Lower lobe of right lung (tissue), 2 donors: Measurements from ENCODE around the gene ECHDC3. TPM values are rescaled to one million over a fixed set of nuclear protein-coding genes. Genes with fewer than 3 reads are reported as not detected.

ENCODE experiments used
- ATAC-seq, 2 donors: fragments of 200-7000 bp; cut with Tn5 transposase; one replicate each; pipeline ENCODE4 v1.9.1; 2020 to 2022; ENCODE audit warnings: mild to moderate bottlenecking in 2 of 2, moderate library complexity in 2 of 2
- DNase-seq: peaks from one replicate; pipeline ENCODE4 v3.0.0-alpha.2; 2020
- H3K27ac ChIP-seq: fragments of 200-600 bp; one replicate; pipeline ENCODE4 v1.8.0; 2022
- H3K27me3 ChIP-seq: fragments of 200-600 bp; one replicate; pipeline ENCODE4 v1.8.0; 2022; ENCODE audit warnings: low read depth
- H3K36me3 ChIP-seq: fragments of 200-600 bp; one replicate; pipeline ENCODE4 v1.8.0; 2022; ENCODE audit warnings: mild to moderate bottlenecking
- H3K4me1 ChIP-seq: fragments of 200-600 bp; one replicate; pipeline ENCODE4 v1.8.0; 2022
- H3K4me3 ChIP-seq: fragments of 200-600 bp; one replicate; pipeline ENCODE4 v1.8.0; 2022; ENCODE audit warnings: mild to moderate bottlenecking
- H3K9me3 ChIP-seq: fragments of 200-600 bp; one replicate; pipeline ENCODE4 v1.8.0; 2022
- CTCF ChIP-seq: fragments of 200-600 bp; IDR thresholded peaks from one replicate; pipeline ENCODE4 v1.8.0; 2022; ENCODE audit warnings: antibody characterized with exemption, mild to moderate bottlenecking
- intact Hi-C: fragments of 100-400 bp; cut with DNase I; formaldehyde crosslinking; loops from one replicate; pipeline ENCODE4 v1.11.0; 2022
- total RNA-seq: library from RNA; stranded (reverse); fragmentation: NEBNext Ultra II Directional; extraction: Animal tissue kit (Norgen Biotek cat#: 25700); gene quantifications from one replicate; pipeline ENCODE4 v1.2.1, GENCODE V29; 2021
- donor health status: DM: no; HTN: yes; CAD: no; lungs with severe emphysema.

ECHDC3 gene
- total RNA-seq, 1 donor from 2014 or later, result 29.5 TPM

- ATAC-seq, result no peak
- no peak for TF ChIP-seq CTCF
- no peaks in the 10 kb centered on the region for H3K4me1 ChIP-seq
- intact Hi-C loops, result loop anchor here (10.0 kb wide), 1 partner anchor 197 kb away; no protein-coding TSS in a partner anchor
- no peaks in the 10 kb centered on the region for H3K27me3 ChIP-seq
- DNase-seq, result no peak
- no peak overlapping the region for H3K27ac ChIP-seq
- H3K4me3 ChIP-seq, result no peak overlapping the region
- H3K36me3 ChIP-seq, result no peaks in the 10 kb centered on the region
- H3K9me3 ChIP-seq, result no peaks in the 10 kb centered on the region
Observed at GRCh38 chr10:11787846-11788245, 45.7 kb downstream of the ECHDC3 start.

GRCh38 chr10:11789306-11789705 is 47.1 kb downstream of the ECHDC3 start:
- Histone ChIP-seq H3K36me3 (no peaks in the 10 kb centered on the region), H3K9me3 (no peaks in the 10 kb centered on the region), H3K4me3 (no peak overlapping the region), H3K4me1 (no peaks in the 10 kb centered on the region), H3K27me3 (no peaks in the 10 kb centered on the region), H3K27ac (no peak overlapping the region)
- intact Hi-C loops, result loop anchor here (10.0 kb wide), 1 partner anchor 195 kb away; no protein-coding TSS in a partner anchor
- DNase-seq, result no peak
- ATAC-seq, result no peak
- TF ChIP-seq CTCF, result no peak

- H3K36me3 ChIP-seq, result no peaks in the 10 kb centered on the region
- no peaks in the 10 kb centered on the region for H3K4me1 ChIP-seq
- no peaks in the 10 kb centered on the region for H3K27me3 ChIP-seq
- no peak overlapping the region for H3K4me3 ChIP-seq
- no peak for ATAC-seq
- H3K9me3 ChIP-seq, result no peaks in the 10 kb centered on the region
- intact Hi-C loops, result loop anchor here (10.0 kb wide), 1 partner anchor 195 kb away; no protein-coding TSS in a partner anchor
- TF ChIP-seq CTCF, result no peak
- DNase-seq, result no peak
- no peak overlapping the region for H3K27ac ChIP-seq
Observed at GRCh38 chr10:11789956-11790355, 47.8 kb downstream of the ECHDC3 start.

- no peaks in the 10 kb centered on the region for H3K9me3 ChIP-seq
- no peak for TF ChIP-seq CTCF
- no peak overlapping the region for H3K27ac ChIP-seq
- H3K36me3 ChIP-seq, result no peaks in the 10 kb centered on the region
- ATAC-seq, result peak; percentile 40 to 61
- no peaks in the 10 kb centered on the region for H3K27me3 ChIP-seq
- H3K4me3 ChIP-seq, result no peak overlapping the region
- intact Hi-C loops, result no loop called here
- H3K4me1 ChIP-seq, result no peaks in the 10 kb centered on the region
- no peak for DNase-seq
Observed at GRCh38 chr10:11793762-11794479, 51.7 kb downstream of the ECHDC3 start.

- no peak for TF ChIP-seq CTCF
- intact Hi-C loops, result no loop called here
- DNase-seq, result no peak
- no peaks in the 10 kb centered on the region for H3K36me3 ChIP-seq
- no peaks in the 10 kb centered on the region for H3K9me3 ChIP-seq
- no peaks in the 10 kb centered on the region for H3K27me3 ChIP-seq
- H3K27ac ChIP-seq, result no peak overlapping the region
- H3K4me1 ChIP-seq, result no peaks in the 10 kb centered on the region
- no peak for ATAC-seq
- no peak overlapping the region for H3K4me3 ChIP-seq
Observed at GRCh38 chr10:11794566-11794965, 52.4 kb downstream of the ECHDC3 start.
